GM15510 (cell line): ENCODE measurements around the gene CENPV.

Experiments
- POLR2A ChIP-seq: IDR thresholded peaks from 3 replicates; pipeline ENCODE4 v1.6.1; 2011; ENCODE audit warnings: borderline replicate concordance; ENCODE audit not compliant: insufficient read length; ENCODE audit errors: extremely low read depth

The CENPV gene

DNA sequence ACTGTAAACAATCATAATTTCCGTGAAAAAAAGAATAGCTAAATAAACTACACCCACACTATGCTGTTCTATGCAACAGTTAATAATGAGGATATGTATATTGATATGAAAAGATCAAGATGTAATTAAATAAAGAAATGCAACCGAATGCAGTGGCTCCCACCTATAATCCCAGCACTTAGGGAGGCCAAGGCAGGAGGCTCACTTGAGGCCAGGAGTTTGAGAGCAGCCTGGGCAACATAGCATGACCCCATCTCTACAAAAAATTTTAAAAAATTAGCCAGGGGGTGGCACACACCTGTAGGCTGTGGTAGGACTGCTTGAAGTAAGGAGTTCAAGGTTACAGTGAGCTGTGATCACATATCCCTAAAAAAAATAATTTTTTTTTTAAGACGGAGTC, 14.9 kb downstream of the CENPV start:
- TF ChIP-seq POLR2A: no peak

DNA sequence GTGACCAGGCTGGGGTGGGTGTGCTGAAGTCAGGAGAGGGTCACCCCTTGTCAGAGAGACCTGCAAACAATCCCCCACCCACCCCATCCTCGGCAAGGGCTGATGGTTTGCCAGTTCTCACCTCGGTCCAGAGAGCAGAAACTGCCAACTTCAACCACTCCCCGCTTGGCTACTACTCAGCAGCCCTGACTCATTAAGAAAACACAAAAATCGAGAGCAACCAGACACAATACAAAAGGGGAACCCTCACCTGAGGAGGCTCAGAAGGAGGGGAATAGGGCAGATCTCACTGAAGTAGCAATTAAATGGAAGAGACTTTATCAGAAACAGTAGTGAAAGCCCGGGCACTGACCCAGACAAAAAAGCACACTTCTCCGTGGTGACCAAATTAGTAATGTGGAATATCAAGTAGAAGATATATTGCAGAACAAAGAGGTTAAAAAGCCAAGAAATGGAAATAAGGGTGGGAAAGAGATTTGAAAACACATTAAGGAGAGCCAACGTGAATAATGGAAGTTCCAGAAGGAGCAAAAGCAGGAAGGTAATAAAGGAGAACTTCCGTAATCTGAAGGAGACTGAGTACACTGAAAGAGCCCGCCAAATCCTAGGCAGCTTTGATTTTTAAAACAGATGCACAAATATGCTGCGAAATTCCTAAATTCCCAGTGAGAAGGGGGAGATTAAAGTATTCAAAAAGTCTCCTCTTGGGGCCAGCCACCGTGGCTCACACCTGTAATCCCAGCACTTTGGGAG, 23.6 kb downstream of the CENPV start:
- no peak for TF ChIP-seq POLR2A

DNA sequence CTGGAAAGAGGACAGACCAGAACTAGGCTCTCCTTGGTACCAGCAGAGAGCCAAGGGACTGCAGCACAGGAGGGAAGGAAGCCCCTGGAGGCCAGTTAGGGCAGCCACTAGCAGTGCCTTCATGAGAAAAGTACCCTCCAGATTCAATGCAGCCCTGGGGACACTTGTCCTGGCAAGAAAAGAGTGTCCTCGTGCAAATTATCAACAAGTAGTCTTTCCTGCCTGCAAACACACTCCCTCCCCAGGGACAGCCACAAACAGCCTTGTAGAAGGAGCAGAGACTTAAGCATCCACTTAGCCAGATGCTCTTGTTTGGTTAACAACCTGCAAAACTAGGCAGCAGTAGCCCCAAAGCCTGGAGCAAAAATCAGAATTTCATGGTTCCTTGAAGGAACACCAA, 24.3 kb downstream of the CENPV start:
- TF ChIP-seq POLR2A: no peak

DNA sequence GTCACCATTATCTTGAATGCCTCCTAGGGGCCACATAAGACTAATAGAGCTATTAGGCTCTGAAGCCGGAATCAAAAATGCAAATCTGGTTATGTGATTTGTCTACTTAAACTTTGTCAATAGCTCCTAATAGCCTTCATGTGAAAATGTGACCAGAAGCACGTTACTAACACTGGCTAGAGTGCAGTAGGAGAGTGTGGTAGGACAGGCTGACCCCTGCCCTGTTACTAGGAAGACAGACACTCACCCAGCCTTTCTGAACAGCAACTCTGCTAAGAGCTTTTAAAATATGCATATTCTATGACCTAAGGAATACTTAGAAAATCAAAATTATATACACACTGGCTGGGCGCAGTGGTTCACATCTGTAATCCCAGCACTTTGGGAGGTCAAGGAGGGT, 26.3 kb downstream of the CENPV start:
- TF ChIP-seq POLR2A: no peak

DNA sequence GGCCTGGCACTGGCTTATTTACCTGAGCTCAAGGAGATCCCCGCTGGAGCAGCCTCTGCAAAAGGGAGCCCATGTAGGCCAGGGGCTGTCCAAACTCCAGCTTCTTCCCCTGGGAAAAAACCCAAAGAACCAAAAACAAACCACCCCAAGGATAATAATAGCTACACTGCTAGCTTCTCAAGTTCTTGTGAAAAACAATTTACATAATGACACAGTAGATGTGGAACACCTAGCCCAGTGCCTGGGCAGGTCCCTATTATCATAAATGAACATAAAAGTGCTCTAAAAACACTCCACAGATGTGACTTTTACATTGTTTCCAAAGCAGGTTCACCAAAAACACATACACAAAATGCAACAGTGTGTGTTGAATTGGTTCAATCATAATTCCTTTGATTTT, 27.3 kb downstream of the CENPV start:
- no peak for TF ChIP-seq POLR2A

DNA sequence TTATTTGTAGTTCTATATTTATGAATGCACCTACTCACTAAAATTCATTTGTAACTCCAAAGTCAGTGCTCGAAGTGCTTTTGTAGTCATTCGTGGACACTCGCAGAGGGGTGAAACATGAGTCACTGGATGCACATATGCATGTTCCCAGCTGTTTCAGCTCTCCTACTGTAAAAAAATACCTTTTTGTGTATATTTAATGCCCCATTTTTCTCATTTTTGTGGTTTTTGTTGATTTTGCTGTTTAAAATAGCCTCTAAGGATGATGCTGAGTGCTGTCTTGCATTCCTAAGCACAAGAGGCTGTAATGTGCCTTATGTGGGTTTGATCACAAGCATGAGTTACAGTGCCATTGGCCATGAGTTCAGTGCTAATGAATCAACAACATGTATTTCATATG, 30.6 kb downstream of the CENPV start:
- TF ChIP-seq POLR2A: no peak

DNA sequence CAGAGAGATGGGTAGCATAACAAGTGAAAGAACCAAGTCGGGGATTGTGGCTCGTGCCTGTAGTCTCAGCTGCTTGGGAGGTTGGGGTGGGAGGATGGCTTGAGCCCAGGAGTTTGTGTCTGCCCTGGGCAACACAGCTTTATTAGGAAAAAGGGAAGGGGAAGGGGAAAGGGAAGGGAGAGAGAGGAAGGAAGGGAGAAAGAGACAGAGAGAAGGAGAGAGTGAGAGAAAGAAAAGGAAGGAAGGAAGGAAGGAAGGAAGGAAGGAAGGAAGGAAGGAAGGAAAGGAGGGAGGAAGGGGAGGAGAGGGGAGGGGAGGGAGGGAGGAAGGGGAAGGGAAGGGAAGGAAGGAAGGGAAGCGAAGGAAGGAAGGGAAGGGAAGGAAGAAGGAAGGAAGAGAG, 33.3 kb downstream of the CENPV start:
- TF ChIP-seq POLR2A: no peak

DNA sequence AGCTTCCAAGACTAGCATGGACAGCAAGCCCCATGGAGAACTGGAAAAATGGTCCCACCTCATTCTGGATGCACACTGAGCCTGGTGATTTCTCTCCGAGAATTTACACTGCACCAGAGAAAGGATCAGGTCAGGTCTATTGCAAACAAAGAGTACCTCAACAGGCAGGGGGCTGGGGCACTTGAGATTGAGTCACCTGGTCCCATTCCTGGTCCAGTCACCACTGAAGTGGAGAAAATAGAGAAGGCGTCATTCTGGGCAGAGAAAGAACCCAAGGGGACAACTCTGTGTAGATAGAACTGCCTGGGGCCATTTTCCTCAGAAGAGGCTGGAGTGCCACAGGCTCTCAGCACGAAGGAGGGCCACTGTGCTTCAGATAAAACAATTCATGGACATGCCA, 38.4 kb downstream of the CENPV start:
- TF ChIP-seq POLR2A: no peak

DNA sequence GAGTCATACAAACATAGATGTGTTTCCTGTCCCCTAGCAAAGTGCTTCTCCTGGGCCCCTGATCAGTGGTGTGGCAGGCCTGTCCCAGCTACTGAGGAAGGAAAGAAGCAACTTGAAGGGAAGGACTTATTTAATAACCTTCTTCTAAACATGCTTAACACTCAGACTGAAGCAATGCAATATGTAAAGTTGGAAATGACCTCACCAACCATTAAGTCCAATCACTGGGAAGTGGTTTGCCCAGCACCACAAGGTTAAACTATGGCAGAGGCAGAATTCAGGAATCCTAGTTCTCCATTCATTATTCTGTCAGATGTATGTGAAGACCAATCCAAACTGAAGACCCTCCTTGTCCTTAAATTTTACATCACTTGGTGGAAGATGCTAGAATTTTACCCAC, 39.1 kb downstream of the CENPV start:
- TF ChIP-seq POLR2A: no peak

DNA sequence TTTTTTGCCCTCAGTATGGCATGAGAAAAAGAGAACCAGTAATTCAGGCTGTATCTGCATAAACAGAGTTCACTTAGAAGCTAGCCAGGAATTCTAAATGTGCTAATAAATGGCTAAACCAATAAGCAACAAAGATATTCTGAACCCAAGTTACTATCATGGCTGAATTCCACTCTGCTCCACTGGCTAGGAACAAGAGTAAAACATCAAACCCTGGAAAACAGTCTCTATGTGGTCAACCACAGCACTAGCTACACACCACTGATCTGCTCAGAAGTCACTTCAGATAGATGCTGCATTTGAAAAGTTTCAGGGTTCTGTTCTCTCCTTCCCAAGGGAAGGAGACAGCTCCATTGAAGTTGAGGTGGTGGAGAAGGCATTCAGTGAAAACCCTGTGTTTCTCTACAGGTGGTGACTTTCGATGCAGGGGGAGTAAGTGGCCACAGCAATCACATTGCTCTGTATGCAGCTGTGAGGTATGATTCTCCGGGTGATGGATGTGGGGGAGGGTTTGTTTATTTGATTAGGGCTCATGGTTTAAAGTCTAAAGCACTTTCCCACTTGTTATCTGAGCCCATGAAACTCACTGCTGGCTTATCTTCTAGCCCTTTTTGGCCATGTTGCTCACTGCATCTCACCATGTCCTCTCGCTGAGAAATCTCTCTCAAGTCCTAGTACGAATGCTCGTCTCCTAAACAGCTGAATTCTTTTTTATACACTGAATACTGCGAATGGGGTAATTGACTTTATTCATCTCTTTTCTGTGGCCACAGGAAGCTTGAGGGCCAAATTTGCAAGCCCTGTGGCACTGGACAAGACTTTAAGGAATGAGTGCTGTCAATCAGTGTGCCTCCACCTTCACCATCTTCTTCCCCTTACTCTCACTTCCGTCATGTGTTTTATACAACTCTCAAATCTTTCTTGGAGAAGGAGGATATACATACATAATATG, 39.9 kb downstream of the CENPV start:
- no peak for TF ChIP-seq POLR2A

DNA sequence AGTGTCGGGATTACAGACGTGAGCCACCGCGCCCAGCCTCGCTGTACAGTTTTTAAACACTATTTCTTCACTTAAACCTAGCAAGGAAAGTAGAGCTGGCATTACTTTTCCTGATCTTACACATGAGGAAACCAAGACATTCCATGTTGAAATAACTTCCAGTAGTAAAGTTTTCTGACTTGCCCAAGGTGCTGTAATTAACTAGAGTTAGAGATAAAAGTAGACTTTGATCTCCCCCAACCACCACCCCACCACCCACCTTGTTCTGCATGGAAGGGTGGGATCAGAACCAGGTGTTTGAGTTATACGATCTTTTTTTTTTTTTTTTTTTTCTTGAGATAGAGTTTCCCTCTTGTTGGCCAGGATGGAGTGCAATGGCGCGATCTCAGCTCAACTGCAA, 47.1 kb downstream of the CENPV start:
- no peak for TF ChIP-seq POLR2A

DNA sequence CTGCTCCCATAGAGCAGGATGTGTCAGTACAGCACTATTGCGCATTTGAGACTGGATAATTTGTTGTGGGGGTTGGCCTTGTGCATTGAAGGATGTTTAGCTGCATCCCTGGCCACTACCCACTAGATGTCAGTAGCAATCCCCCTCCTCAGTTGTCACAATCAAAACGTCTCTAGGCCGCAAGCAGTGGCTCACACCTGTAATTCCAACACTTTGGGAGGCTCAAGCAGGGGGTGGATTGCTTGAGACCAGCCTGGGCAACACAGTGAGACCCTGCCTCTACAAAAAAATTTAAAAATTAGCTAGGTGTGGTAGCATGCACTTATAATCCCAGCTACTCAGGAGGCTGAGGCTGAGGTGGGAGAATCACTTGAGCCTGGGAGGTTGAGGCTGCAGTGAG, 48.4 kb downstream of the CENPV start:
- TF ChIP-seq POLR2A: no peak

DNA sequence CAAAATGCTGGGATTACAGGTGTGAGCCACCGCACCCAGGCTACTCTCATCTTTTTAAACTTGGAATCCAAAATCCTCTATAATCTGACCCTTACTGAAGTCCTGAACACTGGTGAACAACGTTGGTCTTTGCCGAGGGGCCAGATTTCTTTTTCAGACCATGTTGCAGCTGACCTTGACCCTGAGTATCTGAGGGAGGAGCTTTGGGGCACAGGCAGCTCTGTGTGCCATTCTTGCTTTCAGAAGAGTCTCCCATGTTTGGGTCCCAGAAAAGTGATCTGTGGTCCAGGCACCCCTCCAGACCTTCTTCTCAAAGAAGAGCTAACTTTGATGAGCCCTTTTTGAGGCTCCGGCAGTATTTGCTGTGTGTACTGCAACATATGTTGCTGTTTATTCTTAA, 50.4 kb downstream of the CENPV start:
- no peak for TF ChIP-seq POLR2A

DNA sequence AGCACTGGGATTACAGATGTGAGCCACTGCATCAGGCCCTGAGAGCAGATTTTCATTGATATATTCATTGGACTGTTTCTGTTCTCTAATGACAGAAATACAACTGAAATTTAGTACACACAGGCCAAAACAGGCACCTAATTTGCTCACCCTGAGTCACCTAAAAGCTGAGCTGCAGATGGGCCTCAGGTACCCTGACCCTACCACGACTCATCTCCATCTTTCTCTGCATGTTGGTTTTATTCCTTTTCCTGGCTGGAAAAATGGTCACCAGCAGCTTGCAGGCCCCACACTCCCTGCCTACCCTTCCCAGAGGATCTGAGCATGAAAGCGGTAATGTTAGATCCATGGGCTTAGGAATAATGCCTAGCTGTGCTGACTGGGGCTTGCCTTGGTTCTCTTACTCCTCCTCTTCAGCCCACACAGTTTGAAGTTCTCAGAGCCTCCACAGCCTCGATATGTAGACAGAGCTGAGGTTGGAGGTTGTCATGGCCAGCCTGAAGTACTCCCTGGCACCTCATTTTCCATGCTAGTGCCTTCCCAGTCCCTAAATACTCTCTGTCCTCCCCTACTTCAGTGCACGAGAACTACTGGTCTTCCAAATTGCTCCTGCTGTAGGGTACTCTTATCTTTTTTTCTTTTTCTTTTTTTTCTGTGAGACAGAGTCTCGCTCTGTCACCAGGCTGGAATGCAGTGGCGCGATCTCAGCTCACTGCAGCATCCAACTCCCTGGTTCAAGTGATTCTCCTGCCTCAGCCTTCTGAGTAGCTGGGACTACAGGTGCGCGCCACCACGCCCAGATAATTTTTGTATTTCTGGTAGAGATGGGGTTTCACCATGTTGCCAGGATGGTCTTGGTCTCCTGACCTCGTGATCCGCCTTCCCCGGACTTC, 51.1 kb downstream of the CENPV start:
- TF ChIP-seq POLR2A: no peak

DNA sequence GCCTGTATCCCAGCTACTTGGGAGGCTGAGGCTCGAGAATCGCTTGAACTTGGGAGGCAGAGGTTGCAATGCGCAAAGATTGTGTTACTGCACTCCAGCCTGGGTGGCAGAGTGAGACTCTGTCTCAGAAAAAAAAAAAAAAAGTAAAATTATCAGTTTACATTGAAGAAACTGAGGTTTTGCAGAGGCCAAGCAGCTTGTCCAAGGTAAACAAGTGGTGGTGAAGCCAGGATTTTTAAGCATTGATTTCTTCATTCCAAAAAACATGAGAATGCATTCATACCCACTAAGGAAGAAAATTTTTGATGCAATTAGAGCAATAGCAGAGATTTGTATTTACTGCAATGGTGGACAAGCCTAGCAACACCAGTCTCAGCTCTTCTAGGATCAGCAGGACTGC, 52.7 kb downstream of the CENPV start:
- no peak for TF ChIP-seq POLR2A

DNA sequence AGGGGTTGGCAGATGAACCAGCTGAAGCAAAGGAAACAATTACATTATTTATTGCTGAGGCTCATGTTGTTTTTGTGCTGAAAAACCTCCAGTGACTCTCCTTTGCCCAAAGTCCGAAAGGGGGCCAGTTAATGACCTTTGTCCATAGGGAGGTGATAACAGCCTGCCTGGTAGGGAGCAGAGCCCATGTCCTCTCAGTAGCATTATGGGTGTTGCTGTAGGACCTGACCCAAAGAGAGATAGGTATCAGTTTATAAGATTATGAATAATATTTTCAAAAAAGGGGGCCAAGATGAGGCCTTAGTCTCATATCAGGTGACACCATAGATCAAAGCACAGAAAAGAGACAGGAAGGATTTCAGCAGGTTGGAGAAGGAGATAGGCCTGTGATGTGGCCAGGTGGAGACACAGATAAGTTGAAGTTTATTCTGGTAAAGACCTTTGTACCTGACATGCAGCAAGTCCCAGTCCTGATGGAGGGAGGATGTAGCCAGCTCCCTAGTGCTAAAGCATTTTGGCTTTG, 55.1 kb downstream of the CENPV start:
- no peak for TF ChIP-seq POLR2A
